ENCODE measurements around the gene FERMT1. TPM values are rescaled to one million over a fixed set of nuclear protein-coding genes. Genes with fewer than 3 reads are reported as not detected.

FERMT1 gene
- total and polyA plus RNA-seq, 11 donors, result 0.06 to 2.4 (median 1.1) TPM; not detected in 1

- peak overlapping the region in 1 of 12 donors; percentile 5 for H3K4me3 ChIP-seq
- WGBS, 4 donors, result 42 to 53% (median 47%) methylated on average over 2 of the region's 2 CpGs
- intact Hi-C loops (cut with DNase I), result loop anchor here in 4 of 10 donors (10.0 kb wide), 4 partner anchors 119 to 289 kb away; partner anchors contain the start of genes MCM8 (in 1 of the 4) and TRMT6 (in 1 of the 4)
- no peaks in the 10 kb centered on the region for H3K27me3 ChIP-seq
- peaks cover 0 to 9% (median 0%) of the 10 kb centered on the region in 9 donors for H3K36me3 ChIP-seq
- no peaks in the 10 kb centered on the region for H3K9me3 ChIP-seq
- peak in 3 of 5 donors; percentile 29 to 55 (median 47) for DNase-seq
- H3K27ac ChIP-seq, result peak overlapping the region in 11 of 12 donors; percentile 12 to 82 (median 69)
- TF ChIP-seq, protein P1, sequence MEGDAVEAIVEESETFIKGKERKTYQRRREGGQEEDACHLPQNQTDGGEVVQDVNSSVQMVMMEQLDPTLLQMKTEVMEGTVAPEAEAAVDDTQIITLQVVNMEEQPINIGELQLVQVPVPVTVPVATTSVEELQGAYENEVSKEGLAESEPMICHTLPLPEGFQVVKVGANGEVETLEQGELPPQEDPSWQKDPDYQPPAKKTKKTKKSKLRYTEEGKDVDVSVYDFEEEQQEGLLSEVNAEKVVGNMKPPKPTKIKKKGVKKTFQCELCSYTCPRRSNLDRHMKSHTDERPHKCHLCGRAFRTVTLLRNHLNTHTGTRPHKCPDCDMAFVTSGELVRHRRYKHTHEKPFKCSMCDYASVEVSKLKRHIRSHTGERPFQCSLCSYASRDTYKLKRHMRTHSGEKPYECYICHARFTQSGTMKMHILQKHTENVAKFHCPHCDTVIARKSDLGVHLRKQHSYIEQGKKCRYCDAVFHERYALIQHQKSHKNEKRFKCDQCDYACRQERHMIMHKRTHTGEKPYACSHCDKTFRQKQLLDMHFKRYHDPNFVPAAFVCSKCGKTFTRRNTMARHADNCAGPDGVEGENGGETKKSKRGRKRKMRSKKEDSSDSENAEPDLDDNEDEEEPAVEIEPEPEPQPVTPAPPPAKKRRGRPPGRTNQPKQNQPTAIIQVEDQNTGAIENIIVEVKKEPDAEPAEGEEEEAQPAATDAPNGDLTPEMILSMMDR (IDR thresholded peaks at IDR 0.05), result peak in 9 of 12 donors; percentile 9 to 50 (median 34)
- TF ChIP-seq POLR2A (IDR thresholded peaks at IDR 0.05), result no peak
- H3K4me1 ChIP-seq, result peaks cover 0 to 23% (median 4%) of the 10 kb centered on the region in 12 donors
- peak; percentile 69 to 86 (median 82) for ATAC-seq
These were observed 48.7 kb downstream of the FERMT1 start for GRCh38 chr20:6074145-6074561.

GRCh38 chr20:6070829-6071695 lies 51.8 kb downstream of the FERMT1 start:
- ATAC-seq (no peak), DNase-seq (no peak)
- no peaks in the 10 kb centered on the region for H3K27me3 ChIP-seq
- TF ChIP-seq POLR2A (IDR thresholded peaks at IDR 0.05), result no peak
- TF ChIP-seq, protein P1 (IDR thresholded peaks at IDR 0.05), result no peak
- intact Hi-C loops (cut with DNase I), result loop anchor here in 4 of 10 donors (10.0 kb wide), 4 partner anchors 116 to 286 kb away; partner anchors contain the start of genes MCM8 (in 1 of the 4) and TRMT6 (in 1 of the 4)
- H3K27ac ChIP-seq, result no peak overlapping the region
- no peaks in the 10 kb centered on the region for H3K9me3 ChIP-seq
- H3K4me1 ChIP-seq, result peaks cover 0 to 22% (median 4%) of the 10 kb centered on the region in 12 donors
- H3K4me3 ChIP-seq, result no peak overlapping the region
- 84 to 93% (median 91%) methylated on average over 6 of the region's 6 CpGs for WGBS, 4 donors
- H3K36me3 ChIP-seq, result no peaks in the 10 kb centered on the region

DNA sequence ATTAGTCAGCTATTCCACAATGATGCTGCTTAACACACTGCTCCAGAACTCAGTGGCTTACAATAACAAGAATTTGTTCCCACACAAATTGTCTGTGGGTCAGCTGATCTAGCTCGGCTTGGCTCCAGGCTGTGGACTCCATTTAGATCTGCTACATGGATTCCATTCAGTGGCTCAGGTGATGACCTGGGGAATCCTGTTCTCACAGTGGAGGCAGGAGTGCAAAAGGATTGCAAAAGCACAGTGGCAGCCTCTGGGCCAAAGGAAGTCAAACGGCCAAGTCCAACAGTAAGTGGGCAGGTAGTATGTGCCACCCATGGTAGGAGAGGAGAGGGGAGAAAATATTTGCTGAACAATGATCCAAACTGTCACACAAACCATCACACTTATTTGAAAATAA lies 53.2 kb downstream of the FERMT1 start:
- H3K9me3 ChIP-seq, result no peaks in the 10 kb centered on the region
- intact Hi-C loops (cut with DNase I), result loop anchor here in 4 of 10 donors (10.0 kb wide), 4 partner anchors 115 to 285 kb away; partner anchors contain the start of genes MCM8 (in 1 of the 4) and TRMT6 (in 1 of the 4)
- TF ChIP-seq POLR2A (IDR thresholded peaks at IDR 0.05), result no peak
- TF ChIP-seq, protein P1 (IDR thresholded peaks at IDR 0.05), result no peak
- 68 to 84% (median 78%) methylated on average over 2 of the region's 2 CpGs for WGBS, 4 donors
- H3K4me1 ChIP-seq, result peaks cover 0 to 8% (median 2%) of the 10 kb centered on the region in 12 donors
- no peak for ATAC-seq
- H3K27me3 ChIP-seq, result no peaks in the 10 kb centered on the region
- no peak overlapping the region for H3K27ac ChIP-seq
- no peak for DNase-seq
- no peak overlapping the region for H3K4me3 ChIP-seq
- H3K36me3 ChIP-seq, result no peaks in the 10 kb centered on the region

DNA sequence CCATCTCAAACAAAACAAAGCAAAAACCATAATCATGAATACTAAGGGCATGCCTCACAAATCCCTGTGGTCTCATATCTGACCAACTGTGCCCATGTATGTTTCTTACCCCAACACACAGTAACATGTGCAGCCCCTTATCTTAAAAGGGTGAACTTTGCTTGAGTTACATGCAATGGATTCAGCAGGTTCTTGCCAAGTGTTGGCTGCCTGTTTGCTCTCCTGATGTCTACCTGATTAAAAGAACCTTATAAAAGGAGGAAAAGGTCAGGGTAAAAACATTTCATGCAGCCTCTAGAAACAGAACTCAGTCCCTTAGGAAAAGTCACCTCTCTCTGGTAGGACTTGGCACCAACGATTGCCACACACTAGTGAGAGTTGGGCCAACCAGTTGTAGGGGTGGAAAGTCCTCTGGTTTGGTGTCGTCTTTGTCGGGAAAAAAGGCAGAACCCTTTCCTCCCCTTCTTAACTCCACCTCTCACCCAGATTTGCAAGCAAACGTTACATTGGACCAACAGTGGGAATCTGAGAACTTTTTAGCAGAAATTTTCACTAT lies 55.0 kb downstream of the FERMT1 start:
- Histone ChIP-seq H3K36me3 (no peaks in the 10 kb centered on the region), H3K27ac (no peak overlapping the region), H3K9me3 (no peaks in the 10 kb centered on the region), H3K4me3 (no peak overlapping the region), H3K4me1 (no peaks in the 10 kb centered on the region), H3K27me3 (no peaks in the 10 kb centered on the region)
- no peak for TF ChIP-seq POLR2A (IDR thresholded peaks at IDR 0.05)
- TF ChIP-seq, protein P1 (IDR thresholded peaks at IDR 0.05), result no peak
- 82 to 91% (median 84%) methylated on average over 4 of the region's 4 CpGs for WGBS, 4 donors
- ATAC-seq, result no peak
- no peak for DNase-seq
- intact Hi-C loops (cut with DNase I), result no loop called here
